SK-MEL-5 (cell line): ENCODE data around the gene GBGT1. TPM values are rescaled to one million over a fixed set of nuclear protein-coding genes. Genes with fewer than 3 reads are reported as not detected.
A peak's percentile ranks its signal among the peaks of the same experiment; 100 is the strongest.

Source experiments
- DNase-seq: peaks from one replicate; pipeline ENCODE4 v3.0.0-alpha.2; 2016; ENCODE audit warnings: low read depth, low spot score
- in situ Hi-C: cut with HindIII; loops from 2 replicates; pipeline ENCODE4 v1.10.0; 2016; ENCODE audit warnings: low sequenced_read_pairs, high pct_unique_total_duplicates, low pct_unique_long_range_greater_than_20kb
- total RNA-seq: library from RNA; depleted of rRNA; stranded (reverse); fragments of >200 nt; shearing (Covaris generic); gene quantifications from 2 replicates; pipeline ENCODE4 v1.2.3, GENCODE V29; 2014

Gene GBGT1
- total RNA-seq, 1 experiment from 2014 or later = not detected

GRCh38 chr9:133137451-133138231, 26.1 kb downstream of the GBGT1 start:
- in situ Hi-C loops = no loop called here

DNA sequence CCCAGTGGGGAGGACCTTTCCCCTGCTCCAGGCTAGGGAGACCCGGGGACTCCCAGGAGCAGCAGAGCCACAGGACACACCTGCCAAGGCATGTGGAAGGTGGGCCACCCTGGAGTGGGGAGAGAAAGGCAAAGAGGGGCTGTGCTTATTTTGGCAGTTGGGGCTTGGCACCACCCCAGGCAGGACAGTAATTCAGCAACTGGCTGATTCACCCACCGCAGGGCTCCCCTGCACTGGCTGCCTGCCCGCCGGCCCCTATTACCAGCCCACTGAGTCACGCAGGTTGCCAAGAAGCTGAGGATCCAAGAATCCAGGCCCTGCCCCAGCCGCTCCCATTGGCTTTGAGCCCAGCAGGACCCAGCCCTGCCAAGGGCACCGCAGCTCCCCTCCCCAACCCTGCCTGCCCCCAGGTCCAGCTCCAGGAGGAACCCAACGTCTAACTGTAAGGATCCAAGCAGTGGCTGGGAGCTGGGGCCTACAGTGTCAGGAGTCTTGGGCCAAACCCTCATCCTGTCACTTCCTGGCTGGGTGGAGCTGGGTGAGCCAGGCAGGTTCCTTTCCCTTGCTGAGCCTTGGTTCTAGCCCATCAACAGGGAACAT, 28.5 kb downstream of the GBGT1 start:
- in situ Hi-C loops = no loop called here
- no peak for DNase-seq

More at GRCh38 chr9:133137451-133138231, 26.1 kb downstream of the GBGT1 start:
- DNase-seq = no peak

GRCh38 chr9:133134388-133135145, 29.1 kb downstream of the GBGT1 start:
- in situ Hi-C loops = no loop called here
- no peak for DNase-seq

DNA sequence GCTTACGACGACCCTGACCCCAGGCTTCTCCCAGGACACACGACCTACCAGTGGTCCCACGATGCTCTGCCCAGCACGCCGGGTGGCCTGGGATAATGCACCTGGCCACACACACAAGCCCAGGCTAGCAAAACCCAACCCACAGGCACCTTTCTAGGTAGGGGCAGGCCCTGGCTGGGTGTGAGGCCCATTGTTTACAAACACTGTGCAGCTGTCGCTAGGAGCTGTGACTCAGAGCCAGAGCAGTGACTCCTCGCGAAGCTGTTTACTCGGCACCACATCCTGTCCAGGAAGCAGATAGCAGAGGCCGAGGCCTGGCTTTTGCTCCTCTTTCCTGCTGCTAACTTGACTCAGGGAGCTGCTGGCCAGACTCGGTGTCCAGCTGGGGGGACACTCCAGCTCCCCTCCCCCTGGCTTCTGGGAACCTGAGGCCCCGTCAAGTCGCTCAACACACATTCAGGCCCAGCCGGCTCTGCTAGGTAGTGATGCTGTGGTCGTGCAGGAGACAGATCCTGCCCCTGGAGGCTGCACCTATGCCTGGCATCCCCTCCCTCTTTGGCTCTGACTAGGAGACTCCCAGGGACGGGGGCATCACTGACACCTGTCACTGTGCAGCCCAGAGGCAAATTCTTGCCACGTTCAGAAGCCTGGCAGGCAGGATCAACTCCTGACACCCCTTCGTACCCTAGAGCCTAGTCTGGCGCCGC, 29.9 kb downstream of the GBGT1 start:
- DNase-seq = peak; percentile 66
- in situ Hi-C loops = no loop called here

DNA sequence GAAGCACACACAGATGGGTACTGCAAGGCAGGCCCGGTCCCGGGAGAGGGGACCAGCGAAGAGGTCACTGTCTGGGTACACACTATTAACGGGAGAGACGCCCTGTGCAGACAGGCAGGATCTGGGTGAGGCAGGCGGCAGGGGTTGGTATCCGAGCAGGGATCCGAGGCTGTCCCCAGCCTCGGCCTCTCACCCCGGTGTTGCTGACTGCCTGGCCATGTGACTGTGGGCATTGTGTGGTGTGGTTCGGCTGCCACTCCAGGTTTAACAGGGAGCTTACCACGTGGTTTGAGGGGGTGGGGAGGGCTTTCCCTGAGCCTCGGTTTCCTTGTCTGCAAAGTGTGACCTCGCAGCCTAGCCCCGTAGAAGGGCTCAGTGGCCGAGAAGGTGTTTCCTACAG, 31.5 kb downstream of the GBGT1 start:
- no peak for DNase-seq
- in situ Hi-C loops = no loop called here

DNA sequence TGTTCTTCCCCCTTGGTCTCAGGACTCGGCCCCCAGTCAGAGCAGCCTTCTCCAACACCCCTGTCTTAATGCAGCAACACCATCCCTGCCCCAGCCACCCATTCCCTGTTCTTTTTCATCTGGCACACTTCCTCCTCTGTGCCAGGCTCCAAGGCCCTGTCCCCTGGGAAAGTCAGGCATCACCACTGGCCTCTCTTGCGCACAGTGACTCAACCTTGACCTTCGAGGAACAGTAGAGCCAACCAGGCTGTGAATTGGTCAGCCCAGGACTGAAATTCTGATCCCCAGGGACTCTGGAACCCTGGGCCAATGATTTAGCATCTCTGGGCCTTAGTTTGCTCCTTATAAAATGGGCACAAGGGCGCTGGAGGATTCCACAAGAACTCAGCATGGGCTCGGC, 32.2 kb downstream of the GBGT1 start:
- in situ Hi-C loops = no loop called here
- DNase-seq = peak; percentile 53

DNA sequence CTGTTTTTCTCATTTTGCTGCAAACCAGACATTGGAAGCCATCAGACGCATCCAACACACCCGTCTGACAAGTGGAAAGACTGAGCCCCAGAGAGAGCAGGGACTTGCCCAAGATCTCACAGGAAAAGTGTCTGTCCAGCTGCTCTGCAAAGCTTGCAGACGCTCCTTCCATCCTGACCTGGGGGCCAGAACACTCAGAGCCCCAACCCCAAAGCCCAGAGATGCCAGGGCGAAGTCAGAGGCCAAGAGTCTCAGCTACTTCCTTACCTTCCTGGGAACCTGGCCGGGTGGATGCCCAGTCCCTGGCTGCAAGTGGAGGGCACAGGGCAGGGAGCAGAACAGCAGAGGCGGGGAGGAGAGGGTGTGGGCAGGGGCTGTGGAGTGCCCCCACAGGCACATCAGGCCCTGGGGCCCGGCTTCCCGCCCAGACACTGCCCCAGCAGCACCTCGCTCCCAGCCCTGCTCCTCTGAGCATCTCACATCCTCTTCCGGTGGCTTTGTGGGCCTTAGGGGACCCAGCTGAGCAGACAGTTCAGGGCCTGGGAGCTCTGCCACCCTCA, 32.9 kb downstream of the GBGT1 start:
- no peak for DNase-seq
- in situ Hi-C loops = no loop called here

GRCh38 chr9:133129001-133129795, 34.5 kb downstream of the GBGT1 start:
- in situ Hi-C loops = no loop called here

DNA sequence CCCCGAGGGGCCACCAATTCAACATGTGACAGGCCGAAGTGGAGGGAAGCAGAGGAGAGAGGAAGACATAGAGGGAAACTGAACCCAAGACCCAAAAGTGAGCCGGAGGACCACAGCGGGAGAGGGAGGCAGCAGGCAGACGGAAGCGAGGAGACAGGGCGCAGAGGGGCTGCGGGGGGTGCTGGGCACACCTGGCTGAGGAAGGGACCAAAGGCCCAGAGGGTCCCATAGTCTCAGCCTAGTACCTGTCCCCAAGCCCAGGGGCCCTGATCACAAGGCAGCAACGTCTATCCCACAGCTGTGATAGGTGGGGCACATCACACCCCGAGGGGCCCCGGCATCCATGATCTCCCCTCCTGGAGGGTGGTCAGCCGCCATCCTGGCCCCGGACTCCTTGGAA, 35.6 kb downstream of the GBGT1 start:
- no peak for DNase-seq
- in situ Hi-C loops = no loop called here

More at GRCh38 chr9:133129001-133129795, 34.5 kb downstream of the GBGT1 start:
- no peak for DNase-seq

- in situ Hi-C loops = no loop called here
Measured at GRCh38 chr9:133127340-133127981, 36.3 kb downstream of the GBGT1 start.

DNA sequence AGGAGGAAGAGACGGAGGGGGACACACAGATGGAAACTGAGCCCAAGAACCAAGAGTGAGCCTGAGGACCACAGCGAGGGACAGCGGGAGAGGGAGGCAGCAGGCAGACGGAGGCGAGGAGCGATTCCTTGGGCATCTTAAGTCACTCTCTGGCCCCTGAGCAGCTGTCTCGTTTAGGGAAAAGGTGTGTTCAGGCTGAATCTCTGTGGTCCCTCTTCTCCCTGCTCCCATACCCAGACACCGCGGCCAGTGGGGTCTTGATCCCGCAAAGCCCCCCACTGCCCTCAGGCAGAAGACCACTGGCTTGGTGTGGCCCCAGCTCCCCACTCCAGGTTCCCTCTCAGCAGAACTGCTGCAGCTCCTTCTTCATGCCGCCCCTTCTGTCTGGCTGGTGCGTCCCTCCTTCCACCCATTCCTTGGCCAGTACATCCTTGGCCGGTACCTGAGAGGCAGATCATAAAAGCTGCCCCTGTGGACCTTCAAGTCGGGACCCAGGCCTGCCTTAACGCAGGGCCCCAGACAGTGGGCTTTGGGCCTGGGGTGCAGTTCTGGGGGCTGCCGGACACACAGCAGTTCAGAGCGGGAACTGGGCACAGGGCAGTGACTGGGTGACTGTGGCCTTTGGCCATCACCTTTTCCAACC, 36.9 kb downstream of the GBGT1 start:
- no peak for DNase-seq
- in situ Hi-C loops = no loop called here

More at GRCh38 chr9:133127340-133127981, 36.3 kb downstream of the GBGT1 start:
- DNase-seq = no peak

GRCh38 chr9:133125941-133126696, 37.6 kb downstream of the GBGT1 start:
- DNase-seq = no peak
- in situ Hi-C loops = no loop called here

- DNase-seq = no peak
- in situ Hi-C loops = no loop called here
Measured at GRCh38 chr9:133124907-133125275, 38.8 kb downstream of the GBGT1 start.

DNA sequence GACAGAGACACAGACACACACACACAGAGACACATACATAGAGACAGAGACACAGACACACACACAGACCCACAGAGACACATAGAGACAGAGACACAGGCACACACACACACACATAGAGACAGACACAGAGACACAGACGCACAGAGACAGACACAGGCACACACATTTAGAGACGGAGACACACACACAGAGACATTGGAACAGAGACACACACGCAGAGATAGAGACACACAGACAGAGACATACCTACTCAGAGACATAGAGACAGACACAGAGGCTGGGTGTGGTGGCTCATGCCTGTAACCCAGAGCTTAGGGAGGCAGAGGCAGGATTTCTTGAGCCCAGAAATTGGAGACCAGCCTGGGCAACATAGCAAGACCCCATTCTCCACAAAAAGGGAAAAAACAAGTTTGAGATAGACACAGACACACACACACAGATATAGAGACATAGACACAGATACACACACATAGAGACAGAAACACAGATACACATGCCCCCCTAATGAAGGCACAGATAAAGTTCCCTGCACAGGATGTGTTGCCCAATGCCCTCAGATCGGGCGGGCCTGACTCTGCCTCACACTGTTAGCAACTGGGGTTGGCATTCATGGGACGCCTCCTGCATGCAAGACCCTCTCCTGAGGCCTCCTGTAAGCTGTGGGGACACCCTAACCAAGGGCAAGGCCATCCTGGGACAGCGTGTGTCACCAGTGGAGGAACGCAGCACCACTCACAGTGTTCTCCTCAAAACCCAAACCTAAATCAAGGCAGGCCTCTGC, 39.4 kb downstream of the GBGT1 start:
- DNase-seq = no peak
- in situ Hi-C loops = no loop called here
